Jurkat, Clone E6-1 (cell line): ENCODE results near the gene CXXC5.
"Not testable (repeated sequence)": the region's sequence is repeated elsewhere in the genome, so short reads cannot be mapped to it uniquely, and the experiment has no call there.

Experiments used
- DNase-seq: peaks from one replicate; pipeline ENCODE4 v3.0.0-alpha.2; 2011; ENCODE audit warnings: low read depth, low spot score
- H3K4me3 ChIP-seq: 2 replicates; pipeline ENCODE4 v1.5.1; 2011; ENCODE audit warnings: mild to moderate bottlenecking, low read length, control low read depth, moderate library complexity

Gene CXXC5

GRCh38 chr5:139701056-139701741 lies 53.0 kb downstream of the CXXC5 start:
- DNase-seq, result no peak
- H3K4me3 ChIP-seq, result no peak overlapping the region

DNA sequence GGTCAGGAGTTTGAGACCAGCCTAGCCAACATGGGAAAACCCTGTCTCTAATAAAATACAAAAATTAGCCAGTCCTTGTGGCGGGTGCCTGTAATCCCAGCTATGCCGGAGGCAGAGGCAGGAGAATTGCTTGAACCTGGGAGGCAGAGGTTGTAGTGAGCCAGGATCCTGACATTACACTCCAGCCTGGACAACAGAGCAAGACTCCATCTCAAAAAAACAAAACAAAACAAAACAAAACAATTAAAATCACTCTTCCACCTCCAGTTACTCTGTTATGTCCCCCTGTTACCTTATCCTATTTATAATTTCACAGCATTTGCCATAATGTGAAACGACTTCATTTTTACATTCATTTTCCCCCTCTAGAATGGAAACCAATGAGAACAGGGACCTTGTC lies 54.4 kb downstream of the CXXC5 start:
- H3K4me3 ChIP-seq, result no peak overlapping the region
- DNase-seq, result no peak

DNA sequence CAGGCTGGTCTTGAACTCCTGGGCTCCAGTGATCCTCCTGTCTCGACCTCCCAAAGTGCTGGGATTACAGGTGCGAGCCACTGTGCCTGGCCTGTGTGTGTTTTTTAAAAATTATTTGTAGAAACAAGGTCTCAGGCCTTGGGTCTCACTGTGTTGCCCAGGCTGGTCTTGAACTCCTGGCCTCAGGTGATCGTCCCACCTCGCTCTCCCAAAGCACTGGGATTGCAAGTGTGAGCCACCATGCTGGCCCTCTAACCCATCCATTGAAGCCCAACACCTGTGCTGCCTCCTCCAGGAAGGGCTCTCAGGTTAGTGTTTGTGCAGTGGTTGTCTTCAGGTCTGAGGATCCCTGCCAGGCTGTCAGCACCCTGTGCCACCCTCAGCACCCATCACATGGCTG lies 56.6 kb downstream of the CXXC5 start:
- no peak overlapping the region for H3K4me3 ChIP-seq
- DNase-seq, result no peak

- H3K4me3 ChIP-seq, result no peak overlapping the region
- DNase-seq, result no peak
These were observed 57.0 kb downstream of the CXXC5 start for GRCh38 chr5:139705191-139705590.

DNA sequence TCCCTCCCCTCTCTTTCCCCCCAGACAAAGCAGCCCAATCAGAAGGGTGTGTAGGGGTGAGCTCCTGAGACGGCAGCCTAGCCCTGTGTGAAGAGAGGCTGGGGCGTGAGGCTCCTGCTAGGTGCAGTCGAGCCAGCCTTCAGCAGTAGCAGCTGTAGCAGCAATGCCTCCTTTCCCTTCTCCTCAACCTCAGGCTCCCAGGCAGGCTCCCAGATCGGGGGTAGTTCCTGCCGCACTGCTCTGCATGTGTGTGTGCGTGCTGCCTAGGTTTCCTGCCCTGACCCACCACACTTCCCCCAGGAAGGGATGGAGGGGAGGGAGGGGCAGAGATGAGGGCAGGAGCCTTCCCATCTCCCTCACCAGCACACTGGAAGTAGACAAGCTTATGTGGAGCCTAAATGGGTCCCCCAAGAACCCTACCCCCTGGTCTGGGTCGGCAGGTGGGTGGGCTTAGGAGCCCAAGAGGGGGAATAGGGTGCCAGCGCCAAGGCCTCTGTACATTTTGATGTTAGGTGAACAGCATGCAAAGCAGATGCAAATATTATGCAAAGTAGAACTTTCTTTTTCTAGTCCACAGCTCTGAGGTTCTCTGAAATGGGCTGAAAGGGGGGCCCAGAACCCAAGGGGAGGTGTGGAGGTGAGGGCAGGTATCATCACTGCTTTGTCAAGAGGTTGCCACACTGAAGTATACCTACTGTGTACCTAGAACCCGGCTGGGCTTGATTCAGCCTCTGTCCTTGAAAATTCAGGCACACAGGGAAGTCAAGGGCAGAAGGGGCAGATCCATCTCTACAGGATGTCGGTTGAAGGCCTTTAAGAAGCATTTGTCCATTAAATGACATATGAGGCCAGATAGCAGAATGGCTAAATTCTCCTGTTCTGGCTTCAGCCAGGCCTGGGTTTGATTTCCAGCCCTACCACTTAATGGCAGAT lies 57.8 kb downstream of the CXXC5 start:
- DNase-seq, result no peak

GRCh38 chr5:139707445-139708003 lies 59.4 kb downstream of the CXXC5 start:
- no peak overlapping the region for H3K4me3 ChIP-seq
- no peak for DNase-seq

More for the DNA sequence above, 57.8 kb downstream of the CXXC5 start:
- no peak overlapping the region for H3K4me3 ChIP-seq

- no peak overlapping the region for H3K4me3 ChIP-seq
- no peak for DNase-seq
These were observed 60.3 kb downstream of the CXXC5 start for GRCh38 chr5:139708434-139708861.

- no peak for DNase-seq
- H3K4me3 ChIP-seq, result no peak overlapping the region
These were observed 60.9 kb downstream of the CXXC5 start for GRCh38 chr5:139708877-139709581.

DNA sequence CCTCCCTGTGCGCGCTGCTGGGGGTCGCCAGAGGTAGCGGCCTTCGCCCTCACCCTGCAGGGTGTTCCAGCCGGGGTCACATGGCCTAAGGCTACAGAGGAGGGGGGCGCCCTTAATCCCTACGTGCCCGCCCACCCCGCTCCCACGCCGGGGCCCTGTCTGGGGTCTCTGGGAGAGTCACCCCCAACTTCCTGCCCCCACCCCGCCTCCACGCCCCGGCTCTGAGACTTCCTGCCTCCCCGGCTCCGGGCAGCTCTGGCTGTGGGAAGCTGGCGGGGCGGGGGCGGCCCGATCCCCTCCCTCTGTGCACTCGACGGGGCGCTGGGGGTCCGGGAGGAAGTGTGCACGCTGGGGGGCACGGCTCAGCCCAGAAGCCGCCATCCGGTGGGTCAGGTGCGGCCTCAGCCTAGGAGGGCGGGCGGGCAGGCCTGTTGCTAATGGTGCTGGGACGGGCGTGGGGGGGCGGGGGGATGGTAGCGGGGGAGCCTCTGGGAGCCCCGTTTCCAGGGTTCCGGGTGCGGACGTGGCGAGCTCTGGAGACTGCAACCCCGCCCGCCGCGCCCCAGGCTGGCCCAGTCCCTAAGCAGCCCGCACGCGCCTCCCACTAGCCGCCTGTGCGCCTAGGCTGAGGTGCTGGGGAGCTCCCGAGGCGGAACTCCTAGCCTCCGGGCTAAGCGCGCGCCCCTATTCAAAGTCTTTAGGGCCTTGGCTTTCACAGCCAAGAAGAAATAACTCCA lies 61.6 kb downstream of the CXXC5 start:
- H3K4me3 ChIP-seq, result no peak overlapping the region
- DNase-seq, result no peak

GRCh38 chr5:139710319-139711066 lies 62.3 kb downstream of the CXXC5 start:
- DNase-seq, result no peak

DNA sequence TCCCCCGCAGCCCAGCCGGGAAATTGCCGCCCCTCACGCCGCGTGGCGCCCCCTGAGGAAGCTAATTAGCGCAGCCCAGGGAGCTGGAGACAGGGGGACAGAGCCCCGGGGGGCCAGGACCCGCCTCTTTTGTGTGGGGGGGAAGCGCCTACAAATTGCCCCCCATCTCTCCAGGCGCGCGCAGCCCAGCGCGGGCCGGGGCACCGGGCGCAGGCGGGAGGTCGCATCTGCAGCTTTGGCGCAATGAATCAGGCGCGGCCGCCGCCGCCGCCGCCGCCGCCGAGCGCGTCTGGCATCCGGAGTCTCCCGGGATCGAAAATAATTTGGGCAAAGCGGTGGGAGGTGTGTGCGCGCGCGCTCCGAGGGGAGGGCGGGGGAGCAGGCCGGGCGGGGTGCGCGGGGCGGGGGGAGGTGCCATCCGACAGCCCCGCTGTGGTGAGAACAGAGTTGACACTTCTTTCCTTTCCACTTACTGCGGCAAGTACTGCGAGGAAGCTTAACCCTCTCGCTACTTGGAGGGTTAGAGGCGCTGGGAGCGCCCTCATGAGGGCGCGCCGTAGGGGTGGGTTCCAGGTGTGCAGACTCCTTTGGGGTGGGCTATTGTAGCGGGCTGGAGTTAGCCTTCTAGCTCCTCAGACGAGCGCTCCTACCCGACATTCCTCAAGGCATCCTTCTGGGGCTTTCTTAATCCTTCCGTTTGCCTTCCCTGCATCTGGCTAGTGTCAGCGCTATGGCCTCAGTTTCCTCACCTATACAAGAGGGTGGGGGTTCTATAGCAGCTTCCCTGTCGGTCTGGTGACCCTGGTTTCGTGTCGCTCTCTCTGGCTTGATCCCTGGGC lies 63.1 kb downstream of the CXXC5 start:
- peak; percentile 70 for DNase-seq
- peak overlapping the region; percentile 47 for H3K4me3 ChIP-seq

More at GRCh38 chr5:139710319-139711066, 62.3 kb downstream of the CXXC5 start:
- H3K4me3 ChIP-seq, result peak overlapping the region; percentile 47

- peak overlapping the region; percentile 47 for H3K4me3 ChIP-seq
- DNase-seq, result no peak
These were observed 63.7 kb downstream of the CXXC5 start for GRCh38 chr5:139711906-139712224.

GRCh38 chr5:139712412-139712811 lies 64.3 kb downstream of the CXXC5 start:
- H3K4me3 ChIP-seq, result no peak overlapping the region

DNA sequence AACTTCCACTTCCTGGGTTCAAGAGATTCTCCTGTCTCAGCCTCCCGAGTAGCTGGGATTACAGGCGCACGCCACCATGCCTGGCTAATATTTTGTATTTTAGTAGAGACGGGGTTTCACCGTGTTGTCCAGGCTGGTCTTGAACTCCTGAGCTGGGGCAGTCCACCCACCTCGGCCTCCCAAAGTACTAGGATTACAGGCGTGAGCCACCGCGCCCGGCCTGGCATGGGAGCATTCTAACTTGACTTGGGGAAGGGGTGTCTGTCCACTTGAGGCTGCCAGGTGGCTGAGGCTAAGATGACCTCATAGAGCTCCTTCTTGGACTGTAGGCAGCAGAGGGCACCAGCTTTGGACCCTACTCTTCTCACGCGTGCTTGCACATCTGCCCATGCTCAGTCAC lies 65.7 kb downstream of the CXXC5 start:
- not testable (repeated sequence) for H3K4me3 ChIP-seq, DNase-seq

More at GRCh38 chr5:139712412-139712811, 64.3 kb downstream of the CXXC5 start:
- DNase-seq, result no peak

DNA sequence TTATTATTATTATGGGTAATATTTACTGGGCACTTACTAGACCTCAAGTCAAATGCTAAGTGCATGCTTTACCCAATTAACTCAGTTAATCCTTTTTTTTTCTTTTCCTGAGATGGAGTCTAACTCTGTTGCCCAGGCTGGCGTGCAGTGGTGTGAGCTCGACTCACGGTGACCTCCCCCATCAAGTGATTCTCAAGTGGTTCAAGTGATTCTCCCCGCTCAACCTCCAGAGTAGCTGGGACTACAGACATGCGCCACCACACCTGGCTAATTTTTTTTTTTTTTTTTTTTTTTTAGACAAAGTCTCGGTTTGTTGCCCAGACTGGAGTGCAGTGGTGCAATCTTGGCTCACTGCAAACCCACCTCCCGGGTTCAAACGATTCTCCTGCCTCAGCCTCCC lies 69.1 kb downstream of the CXXC5 start:
- no peak for DNase-seq
- no peak overlapping the region for H3K4me3 ChIP-seq

GRCh38 chr5:139718403-139718802 lies 70.3 kb downstream of the CXXC5 start:
- DNase-seq, result not testable (repeated sequence)

GRCh38 chr5:139719970-139720369 lies 71.8 kb downstream of the CXXC5 start:
- DNase-seq, H3K4me3 ChIP-seq: not testable (repeated sequence)

More at GRCh38 chr5:139718403-139718802, 70.3 kb downstream of the CXXC5 start:
- H3K4me3 ChIP-seq, result not testable (repeated sequence)
